SK-N-SH (cell line): ENCODE data around the gene ITGAE. TPM values are rescaled to one million over a fixed set of nuclear protein-coding genes. Genes with fewer than 3 reads are reported as not detected.

ENCODE experiments used
- CTCF ChIA-PET: fragments of 300-600, 350-600 bp; formaldehyde crosslinking; extraction: SDS; loops from one replicate; lab custom pipeline; 2021; lab: Yijun Ruan, JAX
- POLR2A ChIA-PET: fragments of 350-600 bp; sonication (Branson Sonifier 250); formaldehyde crosslinking; extraction: SDS; loops from one replicate; lab custom pipeline; 2020; ENCODE audit warnings: antibody characterized with exemption, inconsistent platforms; lab: Yijun Ruan, JAX
- DNase-seq: peaks from one replicate; pipeline ENCODE4 v3.0.0; 2012
- H2AFZ ChIP-seq: fragments of 200-600 bp; sonication (generic); 2 replicates; pipeline ENCODE4 v1.8.1; 2016; ENCODE audit warnings: antibody characterized with exemption, mild to moderate bottlenecking, low read depth
- H3F3A ChIP-seq: fragments of 200-600 bp; sonication (generic); replicated peaks from 2 replicates; pipeline ENCODE3; 2016; ENCODE audit warnings: antibody characterized with exemption, mild to moderate bottlenecking; ENCODE audit not compliant: insufficient read depth
- H3K27ac ChIP-seq, 2 experiments: fragments of 200-500 bp in 1 of 2; fragments of 200-600 bp in 1 of 2; sonication (Bioruptor generic) in 1 of 2; sonication (generic), shearing (Covaris generic) in 1 of 2; 2 replicates each; pipeline versions ENCODE4 v1.5.1 to v1.6.1; 2014 to 2016; ENCODE audit warnings: low read depth in 2 of 2, inconsistent platforms in 1 of 2, low read length in 1 of 2, mild to moderate bottlenecking in 1 of 2, mixed read lengths in 1 of 2
- H3K27me3 ChIP-seq: fragments of 200-600 bp; sonication (generic), shearing (Covaris generic); 2 replicates; pipeline ENCODE4 v1.6.1; 2016; ENCODE audit warnings: mixed run types; ENCODE audit not compliant: insufficient read depth
- H3K36me3 ChIP-seq, 2 experiments: fragments of 200-500 bp in 1 of 2; fragments of 200-600 bp in 1 of 2; sonication (Bioruptor generic) in 1 of 2; sonication (generic) in 1 of 2; replicated peaks in 1 of 2; 2 replicates each; pipeline versions ENCODE3 to v1.5.1; 2014 to 2016; ENCODE audit warnings: low read length in 1 of 2, mild to moderate bottlenecking in 1 of 2; ENCODE audit not compliant: insufficient read depth in 2 of 2, control insufficient read depth in 1 of 2
- H3K4me1 ChIP-seq, 2 experiments: fragments of 200-500 bp in 1 of 2; fragments of 200-600 bp in 1 of 2; sonication (Bioruptor generic) in 1 of 2; sonication (generic), shearing (Covaris generic) in 1 of 2; 2 replicates each; pipeline versions ENCODE4 v1.5.1 to v1.6.1; 2014 to 2016; ENCODE audit warnings: low read depth in 1 of 2, low read length in 1 of 2, mixed run types in 1 of 2; ENCODE audit not compliant: insufficient read depth in 2 of 2, control insufficient read depth in 1 of 2
- H3K4me2 ChIP-seq: fragments of 200-600 bp; sonication (generic), shearing (Covaris generic); 2 replicates; pipeline ENCODE4 v1.6.1; 2017; ENCODE audit warnings: mixed run types
- H3K4me3 ChIP-seq, 2 experiments: fragments of 200-500 bp in 1 of 2; fragments of 200-600 bp in 1 of 2; sonication (Bioruptor generic) in 1 of 2; sonication (generic), shearing (Covaris generic) in 1 of 2; 2 replicates each; pipeline versions ENCODE4 v1.5.1 to v1.8.1; 2014 to 2016; ENCODE audit warnings: low read depth in 2 of 2, inconsistent platforms in 1 of 2, low read length in 1 of 2, mild to moderate bottlenecking in 1 of 2, mixed read lengths in 1 of 2, moderate library complexity in 1 of 2
- H3K79me2 ChIP-seq: fragments of 200-600 bp; sonication (generic); 2 replicates; pipeline ENCODE4 v1.8.1; 2017; ENCODE audit warnings: mild to moderate bottlenecking; ENCODE audit not compliant: insufficient read depth
- H3K9ac ChIP-seq: fragments of 200-600 bp; sonication (generic); 2 replicates; pipeline ENCODE4 v1.6.1; 2017; ENCODE audit warnings: mixed run types
- H3K9me2 ChIP-seq: fragments of 200-600 bp; sonication (generic); 2 replicates; pipeline ENCODE4 v1.6.1; 2017; ENCODE audit warnings: mixed run types
- H3K9me3 ChIP-seq: fragments of 200-600 bp; sonication (generic); 2 replicates; pipeline ENCODE4 v1.6.1; 2017; ENCODE audit warnings: mixed run types, mild to moderate bottlenecking, moderate library complexity
- H4K20me1 ChIP-seq: fragments of 200-600 bp; sonication (generic); 2 replicates; pipeline ENCODE4 v1.6.1; 2017; ENCODE audit warnings: mild to moderate bottlenecking, mixed run types; ENCODE audit not compliant: insufficient read depth
- EZH2phosphoT487 ChIP-seq: fragments of 200-600 bp; sonication (generic); IDR thresholded peaks from 2 replicates; pipeline ENCODE4 v1.6.1; 2017; ENCODE audit warnings: low read depth, mixed run types, mild to moderate bottlenecking, antibody characterized with exemption, moderate library complexity, borderline replicate concordance
- FOXM1 ChIP-seq: IDR thresholded peaks from 2 replicates; pipeline ENCODE4 v1.4.0; 2012; ENCODE audit warnings: low read depth, mild to moderate bottlenecking
- GATA2 ChIP-seq: sonication (generic); formaldehyde crosslinking; IDR thresholded peaks from 2 replicates; pipeline ENCODE4 v1.5.0; 2020; ENCODE audit warnings: mild to moderate bottlenecking, missing genetic modification reagents
- JUND ChIP-seq: IDR thresholded peaks from 2 replicates; pipeline ENCODE4 v1.4.0; 2012
- MAX ChIP-seq: IDR thresholded peaks from 2 replicates; pipeline ENCODE4 v1.4.0; 2012; ENCODE audit warnings: low read depth
- MEF2A ChIP-seq: IDR thresholded peaks from 2 replicates; pipeline ENCODE4 v1.4.0; 2012; ENCODE audit warnings: low read depth, borderline replicate concordance
- MXI1 ChIP-seq: IDR thresholded peaks from 2 replicates; pipeline ENCODE4 v1.6.1; 2012; ENCODE audit warnings: mild to moderate bottlenecking, low read depth, low read length, improper control_type of control experiment
- NFIC ChIP-seq: IDR thresholded peaks from 2 replicates; pipeline ENCODE4 v1.4.0; 2012; ENCODE audit warnings: borderline replicate concordance
- NRF1 ChIP-seq: IDR thresholded peaks from 2 replicates; pipeline ENCODE4 v1.6.1; 2012; ENCODE audit warnings: low read depth, mild to moderate bottlenecking, low read length
- PBX3 ChIP-seq: IDR thresholded peaks from 2 replicates; pipeline ENCODE4; 2012
- RCOR1 ChIP-seq: fragments of 150-350 bp; IDR thresholded peaks from 2 replicates; pipeline ENCODE4 v1.6.1; 2017; ENCODE audit warnings: antibody characterized with exemption, low read length
- RFX5 ChIP-seq: IDR thresholded peaks from 2 replicates; pipeline ENCODE4 v1.6.1; 2012; ENCODE audit warnings: mild to moderate bottlenecking, improper control_type of control experiment, low read length
- RXRA ChIP-seq: IDR thresholded peaks from 2 replicates; pipeline ENCODE4 v1.4.0; 2012; ENCODE audit warnings: low read depth, mild to moderate bottlenecking, borderline replicate concordance
- SMC3 ChIP-seq: IDR thresholded peaks from 2 replicates; pipeline ENCODE4 v1.6.1; 2012; ENCODE audit warnings: low read depth, low read length, improper control_type of control experiment
- USF1 ChIP-seq: IDR thresholded peaks from 2 replicates; pipeline ENCODE4 v1.4.0; 2012; ENCODE audit warnings: low read depth, borderline replicate concordance
- YY1 ChIP-seq: IDR thresholded peaks from 2 replicates; pipeline ENCODE4 v1.4.0; 2012; ENCODE audit warnings: low read depth, mild to moderate bottlenecking
- ZBTB33 ChIP-seq: IDR thresholded peaks from 2 replicates; pipeline ENCODE4 v1.4.0; 2012; ENCODE audit warnings: low read depth, borderline replicate concordance
- WGBS: methylation state at CpG from one replicate; pipeline ENCODE4 v1.1.6; 2017; ENCODE audit warnings: low lambda C conversion rate; 5-methylcytosine and 5-hydroxymethylcytosine counted together
- polyA plus RNA-seq, 3 experiments: library from polyadenylated mRNA; depleted of rRNA; stranded (reverse); fragments of >200 nt; gene quantifications; 2 replicates each; pipeline ENCODE4 v1.2.3, GENCODE V29; 2012

ITGAE gene
- polyA plus RNA-seq, 1 of the 3 experiments (the other 2 are of a cell fraction), result 56.7 TPM

GRCh38 chr17:3821101-3821500, 20.1 kb upstream of the ITGAE start:
- 97% methylated on average over 9 of the region's 9 CpGs for WGBS
- peaks cover 71 to 79% of the 10 kb centered on the region in 2 experiments for H3K36me3 ChIP-seq
- no peak overlapping the region for H3K9ac ChIP-seq
- H3F3A ChIP-seq, result no peaks in the 10 kb centered on the region
- no peak for DNase-seq
- H3K27me3 ChIP-seq, result no peaks in the 10 kb centered on the region
- no peaks in the 10 kb centered on the region for H3K79me2 ChIP-seq
- no peak overlapping the region for H3K4me3 ChIP-seq
- no peaks in the 10 kb centered on the region for H3K4me1 ChIP-seq
- H3K9me2 ChIP-seq, result no peaks in the 10 kb centered on the region
- H2AFZ ChIP-seq, result no peak overlapping the region
- no peaks in the 10 kb centered on the region for H4K20me1 ChIP-seq
- no peak overlapping the region for H3K27ac ChIP-seq
- H3K4me2 ChIP-seq, result no peak overlapping the region
- POLR2A ChIA-PET, result no interaction called here
- no peaks in the 10 kb centered on the region for H3K9me3 ChIP-seq
- CTCF ChIA-PET, result interaction anchor here (1.6 kb wide), 1 partner anchor 84 kb away, joined by 4 read pairs; no protein-coding TSS in a partner anchor
- no peak for TF ChIP-seq NFIC
- no peak for TF ChIP-seq NRF1
- no peak for TF ChIP-seq USF1

- no peaks in the 10 kb centered on the region for H3K4me1 ChIP-seq
- H4K20me1 ChIP-seq, result no peaks in the 10 kb centered on the region
- no peak overlapping the region for H3K27ac ChIP-seq
- no peak overlapping the region for H3K4me3 ChIP-seq
- WGBS, result 92% methylated on average over 6 of the region's 6 CpGs
- H2AFZ ChIP-seq, result no peak overlapping the region
- ChIA-PET POLR2A (no interaction called here), CTCF (interaction anchor here (1.4 to 1.6 kb wide), 2 partner anchors 9 to 84 kb away, joined by 3 to 5 read pairs; no protein-coding TSS in a partner anchor)
- H3K79me2 ChIP-seq, result no peaks in the 10 kb centered on the region
- no peaks in the 10 kb centered on the region for H3K9me3 ChIP-seq
- no peaks in the 10 kb centered on the region for H3K27me3 ChIP-seq
- no peak overlapping the region for H3K9ac ChIP-seq
- peaks cover 71 to 73% of the 10 kb centered on the region in 2 experiments for H3K36me3 ChIP-seq
- no peaks in the 10 kb centered on the region for H3K9me2 ChIP-seq
- H3F3A ChIP-seq, result no peaks in the 10 kb centered on the region
- TF ChIP-seq RFX5, result no peak
- TF ChIP-seq FOXM1, result no peak
- TF ChIP-seq GATA2, result no peak
- no peak for TF ChIP-seq RCOR1
- no peak for TF ChIP-seq MXI1
- TF ChIP-seq YY1, result no peak
- no peak for TF ChIP-seq USF1
- H3K4me2 ChIP-seq, result no peak overlapping the region
- DNase-seq, result no peak
These were observed 17.8 kb upstream of the ITGAE start for GRCh38 chr17:3818786-3819185.

GRCh38 chr17:3817851-3818605, 17.0 kb upstream of the ITGAE start:
- Histone ChIP-seq H3K4me3 (no peak overlapping the region), H3K9me3 (no peaks in the 10 kb centered on the region), H2AFZ (no peak overlapping the region), H3K27me3 (no peaks in the 10 kb centered on the region), H4K20me1 (no peaks in the 10 kb centered on the region), H3F3A (no peaks in the 10 kb centered on the region), H3K4me2 (no peak overlapping the region), H3K36me3 (peaks cover 69 to 77% of the 10 kb centered on the region in 2 experiments), H3K9me2 (no peaks in the 10 kb centered on the region), H3K79me2 (no peaks in the 10 kb centered on the region), H3K27ac (no peak overlapping the region), H3K4me1 (no peaks in the 10 kb centered on the region), H3K9ac (no peak overlapping the region)
- CTCF ChIA-PET, result interaction anchor here (1.4 to 1.6 kb wide), 3 partner anchors 10 to 83 kb away, joined by 3 to 5 read pairs (median 4); no protein-coding TSS in a partner anchor
- WGBS, result 96% methylated on average over 12 of the region's 12 CpGs
- no peak for DNase-seq
- POLR2A ChIA-PET, result no interaction called here
- TF ChIP-seq MAX, result no peak
- no peak for TF ChIP-seq NRF1
- no peak for TF ChIP-seq MEF2A
- TF ChIP-seq JUND, result no peak
- no peak for TF ChIP-seq EZH2phosphoT487
- TF ChIP-seq SMC3, result no peak
- no peak for TF ChIP-seq ZBTB33
- no peak for TF ChIP-seq GATA2
- no peak for TF ChIP-seq RXRA
- TF ChIP-seq PBX3, result no peak
